ENCODE data around the gene RAB38.

Gene RAB38

GRCh38 chr11:88114486-88115045 lies 60.7 kb downstream of the RAB38 start:
- no peak overlapping the region for H3K4me3 ChIP-seq
- no peak overlapping the region for H3K27ac ChIP-seq

GRCh38 chr11:88106666-88107065 lies 68.6 kb downstream of the RAB38 start:
- H3K27ac ChIP-seq: no peak overlapping the region
- no peak overlapping the region for H3K4me3 ChIP-seq

DNA sequence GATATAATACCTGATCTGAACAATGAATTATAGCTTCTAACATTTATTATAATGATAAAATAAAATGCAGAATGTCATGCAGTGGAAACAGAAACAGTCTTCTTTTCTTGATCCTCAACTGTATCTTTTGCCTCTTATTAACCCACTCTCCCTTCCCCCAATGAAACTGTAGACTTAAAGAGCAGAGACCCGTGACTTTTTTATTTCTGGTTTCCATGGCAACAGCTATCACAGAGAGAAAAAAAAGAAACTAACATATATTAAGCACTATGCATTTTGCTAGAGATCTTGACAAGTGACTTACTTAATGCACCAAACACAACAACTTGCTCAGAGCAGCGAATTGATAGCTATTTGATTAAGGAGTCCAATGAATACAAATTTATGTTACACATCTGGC lies 69.3 kb downstream of the RAB38 start:
- H3K4me3 ChIP-seq: no peak overlapping the region
- H3K27ac ChIP-seq: no peak overlapping the region

DNA sequence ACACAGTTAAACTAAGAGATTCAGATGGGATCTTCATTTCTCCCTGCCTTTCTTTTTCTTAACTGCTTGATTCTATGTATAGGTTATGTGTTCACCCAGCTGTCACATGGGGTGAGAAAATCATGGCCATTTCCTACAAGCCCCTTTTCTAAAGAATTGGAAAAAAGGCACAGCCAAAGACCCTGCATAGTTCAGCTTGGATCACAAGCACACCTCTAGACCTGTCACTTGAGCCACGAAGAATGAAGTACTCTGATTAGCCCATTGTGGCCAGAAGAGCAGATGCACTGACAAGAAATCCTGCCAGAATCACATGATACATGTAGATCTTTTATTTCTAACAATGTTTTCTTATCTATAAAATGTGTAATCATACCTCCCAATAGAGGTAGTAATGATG lies 69.7 kb downstream of the RAB38 start:
- H3K27ac ChIP-seq: peak overlapping the region in 1 of 21 experiments; percentile 30

GRCh38 chr11:88104408-88104807 lies 70.8 kb downstream of the RAB38 start:
- H3K27ac ChIP-seq: no peak overlapping the region

More for the DNA sequence above, 69.7 kb downstream of the RAB38 start:
- no peak overlapping the region for H3K4me3 ChIP-seq

GRCh38 chr11:88103337-88104206 lies 71.7 kb downstream of the RAB38 start:
- Histone ChIP-seq H3K4me3 (no peak overlapping the region), H3K27ac (peak overlapping the region in 4 of 21 experiments; percentile 3 to 42 (median 16))

More at GRCh38 chr11:88104408-88104807, 70.8 kb downstream of the RAB38 start:
- no peak overlapping the region for H3K4me3 ChIP-seq

GRCh38 chr11:88102598-88102934 lies 72.7 kb downstream of the RAB38 start:
- peak overlapping the region in 4 of 21 experiments; percentile 11 to 43 (median 27) for H3K27ac ChIP-seq

GRCh38 chr11:88101881-88102597 lies 73.2 kb downstream of the RAB38 start:
- no peak overlapping the region for H3K4me3 ChIP-seq
- H3K27ac ChIP-seq: peak overlapping the region in 5 of 21 experiments; percentile 11 to 43 (median 20)

More at GRCh38 chr11:88102598-88102934, 72.7 kb downstream of the RAB38 start:
- H3K4me3 ChIP-seq: no peak overlapping the region

DNA sequence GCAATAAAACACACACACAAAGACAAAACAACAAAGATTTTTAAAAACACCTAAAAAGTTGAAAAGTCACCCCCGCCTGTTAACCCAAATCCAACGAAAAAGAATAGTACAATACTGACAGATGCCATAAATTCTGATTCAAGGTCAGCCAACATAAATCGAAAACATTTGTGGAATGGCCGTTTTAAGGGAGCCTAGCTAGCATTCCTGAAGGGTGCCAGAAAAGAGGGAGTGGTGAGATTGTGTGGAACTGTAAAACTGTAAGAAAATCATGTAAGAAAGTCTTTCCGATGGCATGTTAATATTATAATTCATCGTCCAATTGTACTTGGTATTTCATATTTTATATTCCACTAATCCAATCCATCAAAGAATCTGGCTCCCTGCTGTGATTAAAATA lies 75.1 kb downstream of the RAB38 start:
- Histone ChIP-seq H3K4me3 (no peak overlapping the region), H3K27ac (no peak overlapping the region)

DNA sequence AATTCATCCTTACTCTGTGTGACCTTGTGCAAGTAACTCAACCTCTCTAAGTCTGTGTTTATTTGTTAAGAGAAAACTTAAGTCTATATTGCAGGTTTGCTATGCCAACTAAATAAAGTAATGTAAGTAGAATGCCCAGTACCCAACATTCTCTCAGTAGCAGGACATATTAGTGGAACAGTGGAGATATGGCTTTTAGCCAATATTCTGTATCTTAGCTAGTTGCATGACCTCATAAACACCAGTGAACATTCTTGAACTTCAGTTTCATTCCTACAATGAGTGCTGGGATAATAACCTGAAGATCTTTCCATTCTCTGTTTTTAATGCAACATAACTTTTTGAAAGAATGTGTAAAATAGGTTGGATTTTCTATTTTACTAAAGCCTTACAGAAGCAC lies 77.0 kb downstream of the RAB38 start:
- Histone ChIP-seq H3K4me3 (no peak overlapping the region), H3K27ac (no peak overlapping the region)

DNA sequence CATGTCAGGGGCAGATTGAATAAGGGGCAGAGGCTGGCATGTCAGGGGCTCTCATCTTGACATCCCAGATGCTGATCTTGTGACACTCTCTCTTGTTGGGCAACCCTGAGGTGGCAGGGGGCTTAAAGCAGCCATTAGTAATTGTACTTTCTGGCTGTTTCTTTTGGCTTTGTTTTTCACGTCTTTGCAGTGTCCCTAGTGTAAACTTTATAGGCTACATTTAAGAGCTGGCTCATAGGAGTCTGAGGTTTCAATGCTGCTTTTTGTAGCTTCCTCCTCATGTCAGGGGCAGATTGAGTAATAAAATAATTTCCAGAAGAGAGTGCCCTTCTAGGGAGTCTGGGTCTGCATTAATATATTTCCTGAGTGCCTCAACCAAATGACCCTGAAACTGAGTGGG lies 86.1 kb downstream of the RAB38 start:
- Histone ChIP-seq H3K27ac (no peak overlapping the region), H3K4me3 (no peak overlapping the region)

- Histone ChIP-seq H3K4me3 (no peak overlapping the region), H3K27ac (no peak overlapping the region)
Observed at GRCh38 chr11:88087337-88087736, 87.9 kb downstream of the RAB38 start.

GRCh38 chr11:88086297-88086696 lies 88.9 kb downstream of the RAB38 start:
- Histone ChIP-seq H3K27ac (no peak overlapping the region), H3K4me3 (no peak overlapping the region)

DNA sequence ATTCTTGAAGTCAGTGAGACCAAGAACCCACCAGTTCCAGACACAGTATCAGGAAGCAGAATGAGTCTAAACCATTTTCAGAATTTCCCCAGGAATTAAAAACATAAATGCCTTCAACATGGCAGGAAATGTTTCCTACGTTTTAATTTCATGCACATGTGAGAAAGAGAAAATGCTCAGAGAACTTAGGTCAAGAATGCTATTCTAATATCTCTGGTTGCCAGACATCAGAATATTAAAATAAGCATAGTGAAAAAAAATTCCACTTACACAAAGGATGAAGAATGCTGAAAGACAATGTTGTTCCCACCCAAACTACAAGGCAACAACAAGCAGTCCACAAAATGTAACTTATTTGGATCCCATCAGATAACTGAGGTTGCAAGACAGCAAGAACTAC lies 104.8 kb downstream of the RAB38 start:
- H3K4me3 ChIP-seq: no peak overlapping the region

DNA sequence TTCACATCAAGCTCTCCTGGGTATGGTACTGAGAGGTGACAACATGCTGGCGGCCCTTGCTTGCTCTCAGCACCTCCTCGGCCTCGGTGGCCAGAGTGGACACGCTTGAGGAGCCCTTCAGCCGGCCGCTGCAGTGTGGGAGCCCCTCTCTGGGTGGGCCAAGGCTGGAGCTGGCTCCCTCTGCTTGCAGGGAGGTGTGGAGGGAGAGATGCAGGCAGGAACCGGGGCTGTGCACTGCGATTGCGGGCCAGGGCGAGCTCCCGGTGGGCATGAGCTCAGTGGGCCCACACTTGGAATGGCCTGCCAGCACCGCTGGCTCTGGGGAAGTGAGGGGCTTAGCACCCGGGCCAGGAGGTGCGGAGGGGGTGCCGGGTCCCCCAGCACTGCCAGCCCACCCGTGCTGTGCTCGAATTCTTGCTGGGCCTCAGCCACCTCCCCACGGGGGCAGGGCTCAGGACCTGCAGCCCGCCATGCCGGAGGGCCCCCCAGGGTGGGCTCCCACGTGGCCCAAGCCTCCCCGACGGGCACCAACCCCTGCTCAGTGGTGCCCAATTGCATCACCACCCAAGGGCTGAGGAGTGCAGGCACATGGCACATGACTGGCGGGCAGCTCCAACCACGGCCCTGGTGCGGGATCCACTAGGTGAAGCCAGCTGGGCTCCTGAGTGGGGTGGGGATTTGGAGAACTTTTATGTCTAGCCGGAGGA lies 106.2 kb downstream of the RAB38 start:
- no peak overlapping the region for H3K4me3 ChIP-seq
- H3K27ac ChIP-seq: no peak overlapping the region

More for the DNA sequence above, 104.8 kb downstream of the RAB38 start:
- H3K27ac ChIP-seq: peak overlapping the region in 1 of 21 experiments; percentile 13

DNA sequence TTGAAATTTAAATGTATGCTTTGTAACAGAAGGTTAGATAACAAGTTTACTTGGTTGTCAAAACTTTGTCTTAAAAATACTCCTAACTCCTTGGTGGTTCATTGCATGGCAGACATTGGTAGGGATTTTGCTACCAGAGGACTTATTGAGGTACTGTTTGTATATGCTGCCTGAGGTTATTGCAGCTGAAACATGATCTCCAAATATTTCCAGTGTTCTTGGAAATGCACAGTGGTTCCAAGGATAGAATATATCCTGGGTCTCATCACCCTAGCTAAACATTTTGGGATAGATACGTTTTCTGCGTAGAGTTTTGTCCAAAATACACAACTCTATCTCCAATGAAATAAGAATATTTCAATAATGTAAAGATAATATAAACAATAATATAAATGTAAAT lies 109.2 kb downstream of the RAB38 start:
- no peak overlapping the region for H3K4me3 ChIP-seq
- no peak overlapping the region for H3K27ac ChIP-seq

DNA sequence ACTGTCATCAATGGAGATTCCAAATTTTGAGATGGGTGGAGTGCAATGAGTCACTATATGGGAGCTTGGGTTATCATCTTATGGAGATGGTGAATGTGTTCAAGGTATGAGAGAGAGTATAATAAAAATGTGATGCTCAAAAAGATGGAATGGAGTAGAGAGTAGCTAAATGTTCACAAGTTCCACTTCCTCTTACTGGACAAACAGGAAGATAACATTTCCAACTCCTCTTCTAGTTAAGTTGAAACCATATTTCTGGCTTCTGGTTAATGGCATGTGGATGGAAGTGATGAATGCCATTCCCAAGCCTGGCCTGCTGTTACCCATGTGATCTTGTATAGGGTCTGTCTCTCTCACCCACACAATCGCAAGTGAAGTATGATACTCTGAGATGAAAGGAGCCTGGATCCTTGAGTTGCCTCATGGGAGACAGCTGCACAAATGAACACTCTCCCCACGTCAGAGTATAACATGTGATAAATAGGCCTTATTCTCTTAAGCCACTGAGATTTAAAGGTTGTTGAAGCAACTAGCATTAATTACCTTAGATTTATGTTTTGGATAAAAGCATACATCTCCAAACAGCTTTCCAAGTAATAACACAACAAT lies 111.0 kb downstream of the RAB38 start:
- H3K4me3 ChIP-seq: no peak overlapping the region
- no peak overlapping the region for H3K27ac ChIP-seq

Measured in skin epidermis (tissue), 12 donors.